GM19438 (cell line): Measurements from ENCODE around the gene CFAP45.
"Not testable (repeated sequence)": the region's sequence is repeated elsewhere in the genome, so short reads cannot be mapped to it uniquely, and the experiment has no call there.

Source experiments
- ATAC-seq: cut with Tn5 transposase; IDR thresholded peaks from one replicate; pipeline ENCODE4 v1.9.1; 2021; ENCODE audit warnings: low read depth; ENCODE audit not compliant: unreplicated experiment

CFAP45 gene

GRCh38 chr1:159913451-159914192 lies 13.7 kb upstream of the CFAP45 start:
- ATAC-seq = no peak

- no peak for ATAC-seq
These were observed 11.5 kb upstream of the CFAP45 start for GRCh38 chr1:159911326-159912070.

GRCh38 chr1:159908031-159908940 lies 8.3 kb upstream of the CFAP45 start:
- ATAC-seq = no peak

- no peak for ATAC-seq
These were observed 7.0 kb upstream of the CFAP45 start for GRCh38 chr1:159906960-159907359.

- not testable (repeated sequence) for ATAC-seq
These were observed 4.1 kb upstream of the CFAP45 start for GRCh38 chr1:159904036-159904435.

- no peak for ATAC-seq
These were observed 2.6 kb upstream of the CFAP45 start for GRCh38 chr1:159902541-159902940.

- no peak for ATAC-seq
These were observed 893 bp upstream of the CFAP45 start for GRCh38 chr1:159900755-159901360.

- ATAC-seq = not testable (repeated sequence)
These were observed 331 bp downstream of the CFAP45 start for GRCh38 chr1:159899634-159900033.

- ATAC-seq = no peak
These were observed 1.4 kb downstream of the CFAP45 start for GRCh38 chr1:159898527-159898926.

GRCh38 chr1:159897962-159898361 lies 2.0 kb downstream of the CFAP45 start:
- ATAC-seq = no peak

- no peak for ATAC-seq
These were observed 3.4 kb downstream of the CFAP45 start for GRCh38 chr1:159896546-159896930.

- no peak for ATAC-seq
These were observed 4.0 kb downstream of the CFAP45 start for GRCh38 chr1:159895836-159896545.

GRCh38 chr1:159895286-159895685 lies 4.7 kb downstream of the CFAP45 start:
- no peak for ATAC-seq

GRCh38 chr1:159892944-159893343 lies 7.0 kb downstream of the CFAP45 start:
- no peak for ATAC-seq

- ATAC-seq = peak; percentile 73
These were observed 8.4 kb downstream of the CFAP45 start for GRCh38 chr1:159891275-159892157.

- no peak for ATAC-seq
These were observed 9.6 kb downstream of the CFAP45 start for GRCh38 chr1:159890390-159890789.

GRCh38 chr1:159889821-159890252 lies 10.1 kb downstream of the CFAP45 start:
- ATAC-seq = peak; percentile 85

GRCh38 chr1:159889202-159889601 lies 10.8 kb downstream of the CFAP45 start:
- ATAC-seq = no peak

GRCh38 chr1:159884296-159884695 lies 15.7 kb downstream of the CFAP45 start:
- no peak for ATAC-seq
